K562 (cell line): ENCODE results near the gene RNPEP. TPM values are rescaled to one million over a fixed set of nuclear protein-coding genes. Genes with fewer than 3 reads are reported as not detected.

Experiments
- ATAC-seq: fragments of 200-7000 bp; cut with Tn5 transposase; 3 replicates; pipeline ENCODE4 v1.9.1; 2020; ENCODE audit warnings: moderate library complexity
- BruUV-seq: library from RNA; stranded (reverse); fragments of 400-500 nt; replicated peaks from 2 replicates; lab custom pipeline; 2021; lab: Mats Ljungman, UMichigan
- CTCF ChIA-PET: fragments of 300-600 bp; formaldehyde crosslinking; extraction: SDS; loops from one replicate; lab custom pipeline; 2021; ENCODE audit warnings: low intra/inter-chr PET ratio; lab: Yijun Ruan, JAX
- POLR2A ChIA-PET: fragments of 300-600, 350-650 bp; sonication (Branson Sonifier 250); formaldehyde crosslinking; extraction: SDS; loops from one replicate; lab custom pipeline; 2021; ENCODE audit warnings: antibody characterized with exemption, inconsistent platforms; lab: Yijun Ruan, JAX
- DNase-seq, 4 experiments: peaks; one replicate each; pipeline versions ENCODE4 v3.0.0 to v3.0.0-alpha.2; 2011 to 2018; ENCODE audit warnings: low spot score in 3 of 4, mixed read lengths in 3 of 4; ENCODE audit errors: extremely low read depth in 1 of 4
- FAIRE-seq: peaks from 2 replicates; lab custom pipeline; 2011; peaks lifted over from hg19 to GRCh38; lab: Jason Lieb, UNC
- H2AFZ ChIP-seq: 2 replicates; pipeline ENCODE4 v1.6.0; 2011; ENCODE audit warnings: low read depth, low read length, control low read depth, inconsistent platforms
- H3K27ac ChIP-seq: fragments of 200-600 bp; 3 replicates; pipeline ENCODE4 v1.8.0; 2011; ENCODE audit warnings: low read depth, mild to moderate bottlenecking, control low read depth, inconsistent platforms, low read length, moderate library complexity, mixed read lengths; ENCODE audit errors: extremely low read depth
- H3K27me3 ChIP-seq, 2 experiments: fragments of 300-600 bp in 1 of 2; 2 replicates in 1 of 2; 3 replicates in 1 of 2; pipeline versions ENCODE4 v1.6.0 to v1.8.0; 2011; ENCODE audit warnings: inconsistent platforms in 2 of 2, low read length in 2 of 2, mild to moderate bottlenecking in 1 of 2, mixed read lengths in 1 of 2, moderate library complexity in 1 of 2; ENCODE audit not compliant: control insufficient read depth in 2 of 2, insufficient read depth in 2 of 2
- H3K36me3 ChIP-seq: fragments of 300-600 bp; 3 replicates; pipeline ENCODE4 v1.8.0; 2011; ENCODE audit warnings: mild to moderate bottlenecking, low read length, inconsistent platforms; ENCODE audit not compliant: control insufficient read depth, insufficient read depth
- H3K4me1 ChIP-seq, 2 experiments: fragments of 200-600 bp in 1 of 2; replicated peaks in 1 of 2; 2 replicates in 1 of 2; 3 replicates in 1 of 2; pipeline versions ENCODE4 v1.5.1 to v1.8.0; 2011; ENCODE audit warnings: inconsistent platforms in 2 of 2, low read length in 2 of 2, mild to moderate bottlenecking in 1 of 2, mixed read lengths in 1 of 2, moderate library complexity in 1 of 2; ENCODE audit not compliant: control insufficient read depth in 2 of 2, insufficient read depth in 2 of 2
- H3K4me2 ChIP-seq: 2 replicates; pipeline ENCODE4 v1.6.1; 2011; ENCODE audit warnings: low read length, control low read depth, inconsistent platforms, mixed read lengths; ENCODE audit not compliant: insufficient read depth
- H3K4me3 ChIP-seq: fragments of 200-600 bp; sonication (generic), shearing (Covaris generic); 2 replicates; pipeline ENCODE4 v1.5.1; 2016; ENCODE audit warnings: control low read depth, inconsistent platforms
- H3K79me2 ChIP-seq: fragments of 200-600 bp; 3 replicates; pipeline ENCODE4 v1.8.0; 2011; ENCODE audit warnings: low read length, inconsistent platforms; ENCODE audit not compliant: control insufficient read depth, insufficient read depth
- H3K9ac ChIP-seq, 2 experiments: 2 replicates each; pipeline versions ENCODE4 v1.6.0 to v1.6.1; 2011; ENCODE audit warnings: low read depth in 2 of 2, low read length in 2 of 2, control low read depth in 1 of 2, inconsistent platforms in 1 of 2, mild to moderate bottlenecking in 1 of 2, mixed read lengths in 1 of 2; ENCODE audit not compliant: insufficient read depth in 1 of 2
- H3K9me1 ChIP-seq: one replicate; pipeline ENCODE4 v1.6.0; 2011; ENCODE audit warnings: inconsistent platforms, mild to moderate bottlenecking, low read length, moderate library complexity; ENCODE audit not compliant: control insufficient read depth, insufficient read depth
- H3K9me3 ChIP-seq: replicated peaks from 2 replicates; pipeline ENCODE4 v1.5.1; 2011; ENCODE audit warnings: low read depth, low read length, inconsistent platforms; ENCODE audit not compliant: control insufficient read depth, insufficient read depth
- H4K20me1 ChIP-seq: replicated peaks from 2 replicates; pipeline ENCODE4 v1.6.1; 2011; ENCODE audit warnings: low read length, inconsistent platforms, mixed read lengths; ENCODE audit not compliant: control insufficient read depth, insufficient read depth
- BCLAF1 ChIP-seq, 2 experiments: fragments of 450-650 bp in 1 of 2; IDR thresholded peaks; 2 replicates each; pipeline ENCODE4 v1.6.1; 2011 to 2017; ENCODE audit warnings: low read depth in 2 of 2, antibody characterized with exemption in 1 of 2, borderline replicate concordance in 1 of 2, low read length in 1 of 2, mild to moderate bottlenecking in 1 of 2, mixed read lengths in 1 of 2; ENCODE audit not compliant: control insufficient read depth in 1 of 2
- BRCA1 ChIP-seq, 2 experiments: fragments of 450-650 bp in 1 of 2; sonication (generic) in 1 of 2; formaldehyde crosslinking in 1 of 2; IDR thresholded peaks; 2 replicates each; pipeline versions ENCODE4 v1.5.0 to v1.6.1; 2017 to 2020; ENCODE audit warnings: mild to moderate bottlenecking in 1 of 2, missing genetic modification reagents in 1 of 2
- C11orf30 ChIP-seq: fragments of 450-650 bp; IDR thresholded peaks from 2 replicates; pipeline ENCODE4 v1.6.1; 2016; ENCODE audit warnings: low read depth, mild to moderate bottlenecking
- GATA2 ChIP-seq: sonication (generic); formaldehyde crosslinking; IDR thresholded peaks from 2 replicates; pipeline ENCODE4 v1.4.0; 2020; ENCODE audit warnings: mild to moderate bottlenecking, missing genetic modification reagents
- NR2C1 ChIP-seq, 2 experiments: fragments of 450-650 bp; IDR thresholded peaks; 2 replicates each; pipeline ENCODE4 v1.6.1; 2017; ENCODE audit warnings: mild to moderate bottlenecking in 2 of 2, antibody characterized with exemption in 1 of 2, inconsistent platforms in 1 of 2, missing compliant biosample characterization in 1 of 2, missing genetic modification characterization in 1 of 2
- NR2C2 ChIP-seq, 2 experiments: fragments of 200-800 bp in 1 of 2; sonication (Bioruptor generic) in 1 of 2; sonication (generic) in 1 of 2; formaldehyde crosslinking in 1 of 2; IDR thresholded peaks; 2 replicates each; pipeline versions ENCODE4 v1.6.1 to v1.8.0; 2016 to 2022; ENCODE audit warnings: mild to moderate bottlenecking in 1 of 2, missing compliant biosample characterization in 1 of 2, missing genetic modification characterization in 1 of 2, missing genetic modification reagents in 1 of 2
- NUFIP1 ChIP-seq: fragments of 450-650 bp; IDR thresholded peaks from 2 replicates; pipeline ENCODE4 v1.6.1; 2018; ENCODE audit not compliant: partially characterized antibody
- RCOR1 ChIP-seq, 2 experiments: IDR thresholded peaks; 2 replicates each; pipeline ENCODE4 v1.6.1; 2012; ENCODE audit warnings: low read depth in 2 of 2, low read length in 2 of 2, borderline replicate concordance in 1 of 2, improper control_type of control experiment in 1 of 2
- SNAPC5 ChIP-seq: fragments of 250-450 bp; sonication (Bioruptor Pico); IDR thresholded peaks from 2 replicates; pipeline ENCODE4 v1.8.0; 2021; ENCODE audit warnings: moderate library complexity, mild to moderate bottlenecking, inconsistent platforms
- STAT5B ChIP-seq: fragments of 250-450 bp; sonication (Bioruptor Pico); IDR thresholded peaks from 2 replicates; pipeline ENCODE4 v1.8.0; 2021; ENCODE audit warnings: mild to moderate bottlenecking, inconsistent platforms
- YY1 ChIP-seq, 3 experiments: IDR thresholded peaks; 2 replicates each; pipeline ENCODE4 v1.6.1; 2011; ENCODE audit warnings: low read length in 2 of 3, mild to moderate bottlenecking in 2 of 3, moderate library complexity in 2 of 3, borderline replicate concordance in 1 of 3, control low read depth in 1 of 3, low read depth in 1 of 3; ENCODE audit not compliant: insufficient read depth in 3 of 3, insufficient replicate concordance in 2 of 3, control insufficient read depth in 1 of 3, insufficient read length in 1 of 3; ENCODE audit errors: extremely low read depth in 1 of 3
- ZNF445 ChIP-seq: fragments of 250-450 bp; sonication (Bioruptor Pico); IDR thresholded peaks from 2 replicates; pipeline ENCODE4 v1.4.0; 2020; ENCODE audit warnings: low read depth, mild to moderate bottlenecking, moderate library complexity
- WGBS: fragments of 100-300 bp; shearing (Covaris generic); methylation state at CpG from one replicate; pipeline ENCODE4 v1.1.6; 2016; ENCODE audit warnings: low coverage, mixed read lengths; ENCODE audit not compliant: insufficient coverage; ENCODE audit errors: missing lambda C conversion rate; 5-methylcytosine and 5-hydroxymethylcytosine counted together
- in situ Hi-C: fragments of 300-500 bp; cut with MboI; formaldehyde crosslinking; loops from 4 replicates; pipeline ENCODE4 v1.15.0; 2018; ENCODE audit warnings: inconsistent platforms, mixed read lengths
- intact Hi-C: fragments of 100-400 bp; cut with micrococcal nuclease; formaldehyde crosslinking; loops from 2 replicates; pipeline ENCODE4 v1.14.2; 2022
- polyA plus RNA-seq, 8 experiments: library from polyadenylated mRNA; depleted of rRNA in 4 of 8; stranded (reverse) in 5 of 8; unstranded in 3 of 8; fragments of >200 nt; fragmentation: Nextera tagmentation in 2 of 8; fragmentation: Illumina TruSeq in 1 of 8; extraction: Ambion mirVana in 2 of 8; extraction: Trizol in 1 of 8; gene quantifications; 2 replicates each; pipeline versions ENCODE4 v1.2.1 to v1.2.3, GENCODE V29; 2011 to 2014; ENCODE audit warnings: inconsistent platforms in 1 of 8, missing spikeins in 1 of 8
- total RNA-seq, 7 experiments: library from RNA; depleted of rRNA in 6 of 7; stranded (reverse); fragments of >200 nt in 6 of 7; fragmentation: Illumina TruSeq in 2 of 7; extraction: Trizol in 2 of 7; gene quantifications; 2 replicates each; pipeline versions ENCODE4 v1.2.1 to v1.2.3, GENCODE V29; 2011 to 2021; ENCODE audit warnings: low replicate concordance in 1 of 7

Gene RNPEP
- total and polyA plus RNA-seq, 9 of the 15 experiments (the other 6 are each of a cell fraction or from before 2014, with no cell fraction given): 27.5 to 131 (median 63.4) TPM

GRCh38 chr1:202037706-202038296 lies 55.4 kb downstream of the RNPEP start (continued):
- TF ChIP-seq RCOR1 (IDR thresholded peaks at IDR 0.05; ENCODE audit: borderline replicate concordance in 1 of 2, low read depth in 2 of 2, low read length in 2 of 2) (peak in 1 of 2 experiments; percentile 70; a peak in 1 of 4 replicates), GATA2 (no peak), SNAPC5 (CRISPR knock-in tag) (no peak), NUFIP1 (no peak), YY1 (IDR thresholded peaks at IDR 0.05; ENCODE audit: borderline replicate concordance in 1 of 3, control insufficient read depth in 1 of 3, extremely low read depth in 1 of 3, insufficient read depth in 3 of 3, insufficient read length in 1 of 3, insufficient replicate concordance in 2 of 3, low read depth in 1 of 3, low read length in 2 of 3) (no peak), STAT5B (no peak), BRCA1 (IDR thresholded peaks at IDR 0.05) (no peak), BRCA1 (CRISPR knock-in tag; IDR thresholded peaks at IDR 0.05) (no peak), ZNF445 (CRISPR knock-in tag) (no peak), C11orf30 (no peak)

- intact Hi-C loops: no loop called here
- Histone ChIP-seq H3K9me1 (no peaks in the 10 kb centered on the region), H3K4me2 (no peak overlapping the region), H3K36me3 (no peaks in the 10 kb centered on the region), H3K79me2 (no peaks in the 10 kb centered on the region), H4K20me1 (0 out of 2 replicates have a peak, but pooled peaks cover 3% of the 10 kb centered on the region), H3K4me1 (peaks cover 6 to 9% of the 10 kb centered on the region in 2 experiments; a peak in 4 of 5 replicates), H3K27ac (no peak overlapping the region), H3K9ac (no peak overlapping the region)
- POLR2A ChIA-PET: interaction anchor here (1.1 to 1.9 kb wide), 2 partner anchors 9 to 17 kb away, joined by 5 to 8 read pairs; no protein-coding TSS in a partner anchor
- no TSS peak for BruUV-seq
- CTCF ChIA-PET: no interaction called here
- no peak for ATAC-seq
- TF ChIP-seq NR2C1 (IDR thresholded peaks at IDR 0.05) (peak; percentile 81), NR2C1 (tag; IDR thresholded peaks at IDR 0.05) (peak; percentile 74), NR2C2 (CRISPR knock-in tag; IDR thresholded peaks at IDR 0.05) (no peak), NR2C2 (tag; IDR thresholded peaks at IDR 0.05) (peak; percentile 54; the same call in 1 of the 2 replicates), BCLAF1 (IDR thresholded peaks at IDR 0.05; ENCODE audit: borderline replicate concordance in 1 of 2, control insufficient read depth in 1 of 2, low read depth in 2 of 2, low read length in 1 of 2) (no peak)
- TF ChIP-seq, all 486 proteins: peak for 2
- FAIRE-seq (no peak), DNase-seq (peak in 1 of 4 experiments; percentile 2)
- 60% methylated on average over 2 of the region's 2 CpGs for WGBS
- in situ Hi-C loops: no loop called here
- Histone ChIP-seq H3K27me3 (peaks cover 11 to 13% of the 10 kb centered on the region in 2 experiments; a peak in 4 of 5 replicates), H3K4me3 (no peak overlapping the region), H3K9me3 (no peaks in the 10 kb centered on the region), H2AFZ (no peak overlapping the region)
Measured at GRCh38 chr1:202038688-202039346, 56.4 kb downstream of the RNPEP start.
